Smooth muscle cell (in vitro differentiated cells): ENCODE data around the gene SHISA9. TPM values are rescaled to one million over a fixed set of nuclear protein-coding genes. Genes with fewer than 3 reads are reported as not detected.

Source experiments
- DNase-seq: peaks from one replicate; lab custom pipeline; 2025; ENCODE audit not compliant: unreplicated experiment; lab: John Stamatoyannopoulos, UW
- H2AFZ ChIP-seq: fragments of 200-600 bp; sonication (generic); 2 replicates; pipeline ENCODE4 v1.6.0; 2016; ENCODE audit warnings: antibody characterized with exemption, low read depth, mild to moderate bottlenecking
- H3F3A ChIP-seq: fragments of 200-600 bp; sonication (generic); 2 replicates; pipeline ENCODE4 v1.6.0; 2017; ENCODE audit warnings: antibody characterized with exemption, low read depth
- H3K27ac ChIP-seq: fragments of 200-600 bp; sonication (generic); 2 replicates; pipeline ENCODE4 v1.5.1; 2016; ENCODE audit warnings: low read depth, mild to moderate bottlenecking
- H3K27me3 ChIP-seq: fragments of 200-600 bp; sonication (generic); 2 replicates; pipeline ENCODE4 v1.6.1; 2016; ENCODE audit warnings: low read depth, mild to moderate bottlenecking
- H3K36me3 ChIP-seq: fragments of 200-600 bp; sonication (generic); 2 replicates; pipeline ENCODE4 v1.5.1; 2016; ENCODE audit warnings: low read depth
- H3K4me1 ChIP-seq: fragments of 200-600 bp; sonication (generic); 2 replicates; pipeline ENCODE4 v1.5.1; 2016; ENCODE audit warnings: low read depth
- H3K4me2 ChIP-seq: fragments of 200-600 bp; sonication (generic); 2 replicates; pipeline ENCODE4 v1.6.0; 2016; ENCODE audit warnings: mild to moderate bottlenecking
- H3K4me3 ChIP-seq: fragments of 200-600 bp; sonication (generic); 2 replicates; pipeline ENCODE4 v1.5.1; 2016; ENCODE audit warnings: mild to moderate bottlenecking
- H3K79me2 ChIP-seq: fragments of 200-600 bp; sonication (generic); 2 replicates; pipeline ENCODE4 v1.6.0; 2016; ENCODE audit warnings: low read depth, mild to moderate bottlenecking
- H3K9ac ChIP-seq: fragments of 200-600 bp; sonication (generic); 2 replicates; pipeline ENCODE4 v1.6.0; 2016; ENCODE audit warnings: low read depth
- H3K9me3 ChIP-seq: fragments of 200-600 bp; sonication (generic); replicated peaks from 2 replicates; pipeline ENCODE4 v1.5.1; 2016; ENCODE audit warnings: low read depth
- H4K20me1 ChIP-seq: fragments of 200-600 bp; sonication (generic); 2 replicates; pipeline ENCODE4 v1.6.0; 2016; ENCODE audit warnings: low read depth
- WGBS: methylation state at CpG from one replicate; pipeline ENCODE4 v1.1.7; 2016; ENCODE audit warnings: low lambda C conversion rate; 5-methylcytosine and 5-hydroxymethylcytosine counted together
- polyA plus RNA-seq: library from polyadenylated mRNA; unstranded; fragments of >200 nt; fragmentation: Nextera tagmentation; extraction: Ambion mirVana; gene quantifications from 2 replicates; pipeline ENCODE4 v1.2.1, GENCODE V29; 2016
- total RNA-seq: library from RNA; depleted of rRNA; stranded (reverse); fragments of >200 nt; gene quantifications from 2 replicates; pipeline ENCODE4 v1.2.3, GENCODE V29; 2014
- TF ChIP-seq, protein P1 (sequence below): fragments of 200-600 bp; sonication (generic); IDR thresholded peaks from 2 replicates; pipeline ENCODE4 v1.5.1; 2017; ENCODE audit warnings: borderline replicate concordance, mild to moderate bottlenecking, antibody characterized with exemption; ENCODE audit not compliant: insufficient read depth, poor library complexity, severe bottlenecking

SHISA9 gene
- total and polyA plus RNA-seq, 2 experiments from 2014 or later: 0.09 TPM; not detected in 1

DNA sequence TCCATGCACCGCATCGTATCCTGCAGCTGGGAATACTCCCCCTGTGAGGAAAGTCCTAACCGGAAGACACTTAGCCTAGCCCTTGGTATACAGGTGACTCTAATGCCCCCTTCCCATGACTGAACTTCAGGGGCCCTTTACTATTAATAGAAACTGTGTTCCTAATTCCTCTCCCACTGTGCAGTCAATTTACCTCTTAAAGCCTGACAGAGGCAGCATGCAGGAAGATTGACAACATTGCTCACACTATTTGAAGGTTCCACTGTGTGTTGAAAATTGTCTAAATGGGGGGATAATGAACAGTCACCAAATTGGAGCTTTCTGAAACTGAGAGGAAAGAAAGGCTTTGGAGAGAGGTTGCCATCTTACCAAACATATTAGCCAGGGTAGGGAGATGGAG, 222.6 kb downstream of the SHISA9 start:
- no peak overlapping the region for H3K9ac ChIP-seq
- WGBS: 92% methylated on average over 3 of the region's 3 CpGs
- H3K4me3 ChIP-seq: no peak overlapping the region
- TF ChIP-seq, protein P1, sequence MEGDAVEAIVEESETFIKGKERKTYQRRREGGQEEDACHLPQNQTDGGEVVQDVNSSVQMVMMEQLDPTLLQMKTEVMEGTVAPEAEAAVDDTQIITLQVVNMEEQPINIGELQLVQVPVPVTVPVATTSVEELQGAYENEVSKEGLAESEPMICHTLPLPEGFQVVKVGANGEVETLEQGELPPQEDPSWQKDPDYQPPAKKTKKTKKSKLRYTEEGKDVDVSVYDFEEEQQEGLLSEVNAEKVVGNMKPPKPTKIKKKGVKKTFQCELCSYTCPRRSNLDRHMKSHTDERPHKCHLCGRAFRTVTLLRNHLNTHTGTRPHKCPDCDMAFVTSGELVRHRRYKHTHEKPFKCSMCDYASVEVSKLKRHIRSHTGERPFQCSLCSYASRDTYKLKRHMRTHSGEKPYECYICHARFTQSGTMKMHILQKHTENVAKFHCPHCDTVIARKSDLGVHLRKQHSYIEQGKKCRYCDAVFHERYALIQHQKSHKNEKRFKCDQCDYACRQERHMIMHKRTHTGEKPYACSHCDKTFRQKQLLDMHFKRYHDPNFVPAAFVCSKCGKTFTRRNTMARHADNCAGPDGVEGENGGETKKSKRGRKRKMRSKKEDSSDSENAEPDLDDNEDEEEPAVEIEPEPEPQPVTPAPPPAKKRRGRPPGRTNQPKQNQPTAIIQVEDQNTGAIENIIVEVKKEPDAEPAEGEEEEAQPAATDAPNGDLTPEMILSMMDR: no peak
- DNase-seq: no peak
- peaks cover 5% of the 10 kb centered on the region for H3K27me3 ChIP-seq
- no peaks in the 10 kb centered on the region for H3K36me3 ChIP-seq
- H3K4me1 ChIP-seq: peaks cover 4% of the 10 kb centered on the region
- no peak overlapping the region for H3K4me2 ChIP-seq
- no peak overlapping the region for H2AFZ ChIP-seq
- H3K9me3 ChIP-seq: no peaks in the 10 kb centered on the region
- H3F3A ChIP-seq: no peaks in the 10 kb centered on the region
- H3K27ac ChIP-seq: no peak overlapping the region
- H3K79me2 ChIP-seq: no peaks in the 10 kb centered on the region
- no peaks in the 10 kb centered on the region for H4K20me1 ChIP-seq

DNA sequence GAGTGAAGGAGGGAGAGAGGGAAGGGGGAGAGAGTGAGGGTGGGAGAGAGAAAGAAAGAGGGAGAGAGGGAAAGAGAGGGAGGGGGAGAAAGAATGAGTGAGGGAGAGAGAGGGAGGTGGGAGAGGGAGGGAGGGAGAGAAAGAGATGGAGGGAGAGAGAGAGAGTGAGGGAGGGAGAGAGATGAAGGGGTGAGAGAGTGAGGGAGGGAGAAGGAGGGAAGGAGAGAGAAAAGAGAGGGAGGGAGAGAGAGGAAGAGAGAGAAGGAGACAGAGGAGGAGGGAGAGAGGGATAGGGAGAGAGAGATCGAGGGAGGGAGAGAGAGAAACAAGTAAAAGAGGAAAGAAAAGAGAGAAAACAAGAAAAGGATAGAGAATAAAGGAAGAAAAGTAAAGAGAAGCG, 225.7 kb downstream of the SHISA9 start:
- no peak for DNase-seq
- H3K9ac ChIP-seq: no peak overlapping the region
- H3K4me3 ChIP-seq: no peak overlapping the region
- TF ChIP-seq, protein P1: no peak
- no peaks in the 10 kb centered on the region for H3K36me3 ChIP-seq
- 83% methylated on average over 1 of the region's 2 CpGs for WGBS
- H3K27me3 ChIP-seq: peaks cover 5% of the 10 kb centered on the region
- H2AFZ ChIP-seq: no peak overlapping the region
- no peak overlapping the region for H3K27ac ChIP-seq
- H3K79me2 ChIP-seq: no peaks in the 10 kb centered on the region
- H4K20me1 ChIP-seq: no peaks in the 10 kb centered on the region
- no peaks in the 10 kb centered on the region for H3K9me3 ChIP-seq
- no peaks in the 10 kb centered on the region for H3K4me1 ChIP-seq
- H3K4me2 ChIP-seq: no peak overlapping the region
- no peaks in the 10 kb centered on the region for H3F3A ChIP-seq

DNA sequence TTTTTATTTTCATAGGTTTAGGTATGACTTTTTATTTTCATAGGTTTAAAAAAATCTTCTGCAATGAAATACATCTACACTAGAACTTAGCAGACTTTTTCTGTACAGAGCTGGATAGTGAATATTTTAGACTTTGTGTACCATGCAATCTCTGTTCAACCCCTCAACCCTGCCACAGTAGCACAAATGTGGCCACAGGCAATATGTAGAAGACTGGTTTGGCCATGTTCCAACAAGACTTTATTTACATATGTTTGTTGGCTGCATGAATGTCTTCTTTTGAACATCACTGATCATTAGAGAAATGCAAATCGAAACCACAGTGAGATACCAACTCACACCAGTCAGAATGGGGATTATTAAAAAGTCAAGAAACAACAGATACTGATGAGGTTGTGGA, 229.2 kb downstream of the SHISA9 start:
- no peak overlapping the region for H2AFZ ChIP-seq
- 86% methylated on average over 1 of the region's 1 CpG for WGBS
- no peaks in the 10 kb centered on the region for H3K4me1 ChIP-seq
- no peaks in the 10 kb centered on the region for H4K20me1 ChIP-seq
- no peak overlapping the region for H3K4me2 ChIP-seq
- no peaks in the 10 kb centered on the region for H3K36me3 ChIP-seq
- H3K79me2 ChIP-seq: no peaks in the 10 kb centered on the region
- no peak for DNase-seq
- H3K27ac ChIP-seq: no peak overlapping the region
- H3K4me3 ChIP-seq: no peak overlapping the region
- no peaks in the 10 kb centered on the region for H3K9me3 ChIP-seq
- no peaks in the 10 kb centered on the region for H3F3A ChIP-seq
- TF ChIP-seq, protein P1: no peak
- no peak overlapping the region for H3K9ac ChIP-seq
- peaks cover 5% of the 10 kb centered on the region for H3K27me3 ChIP-seq

DNA sequence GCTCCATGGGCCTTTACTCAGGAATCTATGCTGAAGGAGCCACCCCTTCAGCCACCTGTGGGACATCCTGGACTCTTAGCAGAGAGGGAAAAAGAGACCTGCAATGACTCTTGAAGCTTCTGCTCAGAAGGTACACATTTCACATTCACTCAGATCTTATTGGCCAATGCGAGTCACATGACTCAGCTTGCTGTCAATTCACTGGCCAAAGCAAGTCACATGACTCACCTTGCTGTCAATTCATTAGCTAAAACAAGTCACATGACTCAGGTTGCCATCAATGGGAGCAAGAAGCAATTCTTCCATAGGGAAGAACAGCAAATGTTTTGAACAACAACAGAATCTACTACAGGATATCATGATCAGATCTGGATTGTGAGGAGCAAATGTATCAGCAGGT, 233.4 kb downstream of the SHISA9 start:
- Histone ChIP-seq H3K27ac (no peak overlapping the region), H3K36me3 (no peaks in the 10 kb centered on the region), H3K9ac (no peak overlapping the region), H3K27me3 (no peaks in the 10 kb centered on the region), H3K4me2 (no peak overlapping the region), H3F3A (no peaks in the 10 kb centered on the region), H3K4me3 (no peak overlapping the region), H3K4me1 (no peaks in the 10 kb centered on the region), H3K9me3 (no peaks in the 10 kb centered on the region), H3K79me2 (no peaks in the 10 kb centered on the region), H2AFZ (no peak overlapping the region), H4K20me1 (no peaks in the 10 kb centered on the region)
- 96% methylated on average over 1 of the region's 1 CpG for WGBS
- no peak for DNase-seq
- TF ChIP-seq, protein P1: no peak
